ENCODE measurements around the gene GCH1. TPM values are rescaled to one million over a fixed set of nuclear protein-coding genes. Genes with fewer than 3 reads are reported as not detected.
"Not testable (repeated sequence)": the region's sequence is repeated elsewhere in the genome, so short reads cannot be mapped to it uniquely, and the experiment has no call there.

GCH1 gene, protein sequence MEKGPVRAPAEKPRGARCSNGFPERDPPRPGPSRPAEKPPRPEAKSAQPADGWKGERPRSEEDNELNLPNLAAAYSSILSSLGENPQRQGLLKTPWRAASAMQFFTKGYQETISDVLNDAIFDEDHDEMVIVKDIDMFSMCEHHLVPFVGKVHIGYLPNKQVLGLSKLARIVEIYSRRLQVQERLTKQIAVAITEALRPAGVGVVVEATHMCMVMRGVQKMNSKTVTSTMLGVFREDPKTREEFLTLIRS
- polyA plus RNA-seq, result 10 to 100 TPM in 1 of 3 donors, 1 to 10 TPM in 2; 3.6 to 19.6 (median 9.6) TPM

DNA sequence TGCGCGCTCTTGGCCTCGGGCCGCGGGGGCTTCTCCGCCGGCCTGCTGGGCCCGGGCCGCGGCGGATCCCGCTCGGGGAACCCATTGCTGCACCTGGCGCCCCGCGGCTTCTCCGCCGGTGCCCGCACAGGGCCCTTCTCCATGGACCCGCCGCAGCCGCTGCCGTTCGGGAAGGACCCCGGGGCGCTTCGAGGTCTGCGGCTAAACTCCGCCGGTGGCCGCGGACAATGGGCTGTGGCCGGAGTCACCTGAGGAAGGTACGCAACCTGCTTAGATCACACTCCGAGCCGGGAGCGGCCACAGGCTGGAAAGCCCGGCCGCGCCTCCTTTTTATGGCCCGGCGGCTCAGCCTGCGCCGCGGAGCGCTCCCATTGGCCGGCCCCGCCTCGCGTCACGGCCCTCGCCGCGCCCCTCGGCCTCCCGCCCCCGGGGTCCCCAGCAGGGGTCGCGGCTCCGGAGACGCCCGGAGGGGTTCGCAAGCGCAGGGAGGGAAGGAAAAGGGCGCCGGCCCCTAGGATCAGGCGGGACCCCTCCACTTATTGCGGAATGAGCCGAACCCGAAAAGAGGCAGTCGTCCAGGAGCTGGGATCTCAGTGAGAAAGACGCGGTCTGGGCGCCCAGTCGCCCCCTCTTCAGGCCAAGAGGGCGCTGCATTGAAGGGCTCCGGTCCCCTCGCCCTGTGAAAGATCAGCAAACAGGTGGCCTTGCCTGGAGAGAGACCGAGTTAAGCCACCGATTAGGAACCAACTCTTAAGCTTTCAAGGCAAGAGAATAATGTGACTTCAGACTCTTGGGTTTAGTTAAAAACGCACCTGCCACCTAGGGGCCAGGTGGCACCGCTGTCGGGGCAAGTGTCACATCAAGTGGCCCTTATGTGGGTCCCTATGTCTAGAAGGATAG lies at the start of gene GCH1:
GCH1 (minus strand) TSS at position 306 of the 900 bp plus-strand sequence; CDS start at position 143, 163 bp downstream.
- 1% methylated on average over 64 to 83 of the region's 83 CpGs for WGBS, 3 donors
- peak within 1 kb of the TSS; percentile 0 for H3K27ac ChIP-seq (ENCODE audit: low read depth, low read length)

DNA sequence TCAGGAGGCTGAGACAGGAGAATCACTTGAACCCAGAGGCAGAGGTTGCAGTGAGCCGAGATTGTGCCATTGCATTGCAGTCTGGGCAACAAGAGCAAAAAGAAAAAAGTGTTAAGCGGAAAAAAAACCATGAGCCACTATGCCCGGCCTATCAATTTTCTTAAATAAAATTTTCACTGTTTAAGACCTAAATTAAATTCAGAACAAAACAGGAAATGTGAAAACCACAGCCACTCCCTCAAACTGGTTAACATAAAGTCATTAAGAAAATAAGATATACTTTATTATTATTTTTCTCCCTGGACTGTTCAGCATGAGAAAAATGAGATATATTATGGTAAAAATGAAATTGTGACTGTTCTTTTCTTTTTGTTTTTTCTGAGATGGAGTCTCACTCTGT lies 44.6 kb upstream of the GCH1 start:
- H3K27ac ChIP-seq (ENCODE audit: low read depth, low read length), result no peak overlapping the region
- 92 to 98% (median 95%) methylated on average over 3 of the region's 3 CpGs for WGBS, 3 donors

DNA sequence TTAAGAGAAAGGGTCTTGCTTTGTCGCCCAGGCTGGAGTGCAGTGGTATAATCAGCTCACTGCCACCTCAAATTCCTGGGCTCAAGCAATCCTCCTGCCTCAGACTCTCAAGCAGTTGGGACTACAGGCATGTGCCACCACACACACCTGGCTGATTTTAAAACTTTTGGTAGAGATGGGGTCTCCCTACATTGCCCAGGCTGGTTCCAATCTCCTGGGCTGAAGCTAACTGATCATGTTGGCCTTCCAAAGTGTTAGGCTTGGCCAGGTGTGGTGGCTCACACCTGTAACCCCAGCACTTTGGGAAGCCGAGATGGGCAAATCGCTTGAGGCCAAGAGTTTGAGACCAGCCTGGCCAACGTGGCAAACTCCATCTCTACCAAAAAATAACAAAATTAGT lies 43.9 kb upstream of the GCH1 start:
- 97 to 99% (median 98%) methylated on average over 4 of the region's 4 CpGs for WGBS, 3 donors
- H3K27ac ChIP-seq (ENCODE audit: low read depth, low read length), result no peak overlapping the region

DNA sequence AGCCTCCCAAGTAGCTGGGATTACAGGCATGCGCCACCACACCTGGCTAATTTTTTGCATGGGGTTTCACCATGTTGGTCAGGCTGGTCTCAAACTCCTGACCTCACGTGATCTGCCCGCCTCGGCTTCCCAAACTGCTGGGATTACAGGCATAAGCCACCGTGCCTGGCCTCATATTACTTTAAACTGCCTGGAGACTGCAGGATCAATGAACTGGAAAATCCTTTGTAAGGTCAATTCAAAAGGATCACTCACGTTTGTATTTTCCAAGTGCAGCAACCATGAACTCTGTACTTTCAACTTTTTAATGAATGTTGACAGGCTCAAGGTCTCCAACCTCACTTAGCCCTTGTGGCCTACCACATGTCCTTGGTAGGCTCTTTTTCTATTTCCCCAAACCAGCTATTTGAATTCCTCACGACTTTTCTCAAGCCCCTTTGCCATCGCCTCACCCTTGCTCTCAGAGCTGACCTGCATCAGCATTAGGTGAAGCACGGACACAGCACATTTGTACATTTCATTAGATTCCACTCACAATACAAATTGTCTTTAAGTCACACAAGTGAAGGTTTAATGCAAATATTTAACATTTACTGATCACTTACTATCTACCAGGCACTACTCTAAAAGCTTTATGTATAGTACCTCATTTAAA lies 42.2 kb upstream of the GCH1 start:
- H3K27ac ChIP-seq (ENCODE audit: low read depth, low read length), result no peak overlapping the region
- WGBS, 3 donors, result 84 to 97% (median 96%) methylated on average over 9 of the region's 9 CpGs

DNA sequence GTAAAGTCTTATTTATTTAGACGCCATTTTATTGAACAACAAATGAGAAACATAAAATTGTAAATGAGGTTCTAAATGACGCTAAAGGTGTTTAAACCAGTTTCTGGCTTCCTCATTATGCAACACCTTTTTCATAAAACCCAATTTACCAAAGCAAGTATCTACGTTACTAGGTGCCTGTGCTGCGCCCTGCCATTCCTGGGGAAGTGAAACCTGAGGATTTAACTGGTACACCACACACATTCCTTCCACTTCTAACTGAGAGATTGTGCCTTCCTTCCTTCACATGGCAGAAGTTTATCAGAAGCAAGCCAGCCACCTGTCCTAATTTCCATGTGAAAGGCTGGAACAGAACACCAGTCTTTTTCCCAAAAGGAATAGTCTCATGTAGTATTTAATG lies 40.3 kb upstream of the GCH1 start:
- WGBS, 3 donors, result 84 to 93% (median 91%) methylated on average over 4 of the region's 4 CpGs
- no peak overlapping the region for H3K27ac ChIP-seq (ENCODE audit: low read depth, low read length)

DNA sequence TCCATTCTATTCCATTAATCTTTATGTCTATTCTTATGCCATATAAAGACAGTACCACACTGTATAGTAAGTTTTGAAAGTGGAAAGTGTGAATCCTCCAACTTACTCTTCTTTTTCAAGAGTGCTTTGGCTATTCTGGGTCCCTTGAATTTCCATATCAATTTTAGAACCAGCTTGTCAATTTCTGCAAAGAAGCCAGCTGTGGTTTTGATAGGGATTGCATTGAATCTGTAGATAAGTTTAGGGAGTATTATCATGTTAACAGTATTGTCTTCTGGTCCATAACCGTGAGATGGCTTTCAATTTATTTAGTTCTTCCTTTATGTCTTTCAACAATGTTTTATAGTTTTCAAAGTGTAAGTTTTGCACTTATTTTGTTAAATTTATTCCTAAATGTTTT lies 34.2 kb upstream of the GCH1 start:
- 89 to 97% (median 97%) methylated on average over 1 of the region's 1 CpG for WGBS, 3 donors
- H3K27ac ChIP-seq (ENCODE audit: low read depth, low read length), result no peak overlapping the region

DNA sequence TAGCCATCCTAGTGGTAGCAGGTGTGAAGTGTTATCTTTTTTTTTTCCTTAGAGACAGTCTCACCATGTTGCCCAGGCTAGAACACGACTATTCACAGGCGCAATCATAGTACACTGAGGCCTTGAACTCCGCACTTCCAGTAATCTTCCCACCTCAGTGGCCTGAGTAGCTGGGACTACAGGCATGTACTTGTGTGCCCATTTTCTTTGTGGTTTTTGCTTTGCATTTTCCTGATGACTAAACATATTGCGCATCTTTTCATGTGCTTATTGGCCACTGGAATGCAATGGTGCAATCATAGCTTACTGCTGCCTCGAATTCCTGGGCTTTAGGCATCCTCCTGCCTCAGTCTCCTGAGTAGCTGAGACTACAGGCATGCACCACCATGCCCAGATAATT lies 33.3 kb upstream of the GCH1 start:
- WGBS, 3 donors, result 92 to 97% (median 96%) methylated on average over 5 of the region's 5 CpGs
- H3K27ac ChIP-seq (ENCODE audit: low read depth, low read length), result no peak overlapping the region

DNA sequence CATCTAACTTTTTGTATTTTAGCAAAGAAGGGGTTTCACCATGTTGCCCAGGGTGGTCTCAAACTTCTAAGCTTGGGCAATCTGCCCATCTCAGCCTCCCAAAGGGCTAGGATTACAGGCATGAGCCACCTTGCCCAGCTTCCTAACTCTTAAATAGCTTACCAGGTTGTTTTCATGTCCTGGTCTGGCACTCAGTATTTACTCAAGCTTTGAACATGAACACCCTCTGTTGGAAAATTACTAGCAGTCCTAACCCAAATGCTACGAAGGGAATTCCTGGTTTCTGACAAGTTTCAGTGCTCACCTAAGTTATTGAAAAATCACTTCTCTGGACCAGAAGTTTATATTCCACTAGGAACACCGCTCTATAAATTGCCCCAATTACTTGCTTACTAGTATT lies 32.5 kb upstream of the GCH1 start:
- no peak overlapping the region for H3K27ac ChIP-seq (ENCODE audit: low read depth, low read length)
- 49 to 50% (median 50%) methylated on average over 2 of the region's 2 CpGs for WGBS, 3 donors

DNA sequence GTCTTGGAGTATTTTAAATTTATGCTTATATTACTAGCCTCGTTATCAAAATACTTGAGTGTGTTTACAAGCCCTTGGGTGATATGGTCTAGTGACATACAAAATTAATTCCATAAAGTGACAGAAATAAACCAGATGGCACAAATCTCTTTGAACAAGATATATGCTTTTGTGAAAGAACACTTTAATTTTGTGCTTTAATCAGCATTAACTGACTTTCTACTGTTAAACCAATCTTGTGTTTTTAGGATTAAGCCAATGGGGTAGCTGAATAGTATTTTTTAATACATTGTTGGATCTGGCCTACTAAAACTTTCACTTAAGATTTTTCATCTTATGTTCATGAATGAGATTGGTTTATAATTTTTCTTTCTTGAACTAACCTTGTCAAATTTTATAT lies 30.4 kb upstream of the GCH1 start:
- no peak overlapping the region for H3K27ac ChIP-seq (ENCODE audit: low read depth, low read length)
- WGBS, 3 donors, result 71 to 100% (median 86%) methylated on average over 1 of the region's 1 CpG

DNA sequence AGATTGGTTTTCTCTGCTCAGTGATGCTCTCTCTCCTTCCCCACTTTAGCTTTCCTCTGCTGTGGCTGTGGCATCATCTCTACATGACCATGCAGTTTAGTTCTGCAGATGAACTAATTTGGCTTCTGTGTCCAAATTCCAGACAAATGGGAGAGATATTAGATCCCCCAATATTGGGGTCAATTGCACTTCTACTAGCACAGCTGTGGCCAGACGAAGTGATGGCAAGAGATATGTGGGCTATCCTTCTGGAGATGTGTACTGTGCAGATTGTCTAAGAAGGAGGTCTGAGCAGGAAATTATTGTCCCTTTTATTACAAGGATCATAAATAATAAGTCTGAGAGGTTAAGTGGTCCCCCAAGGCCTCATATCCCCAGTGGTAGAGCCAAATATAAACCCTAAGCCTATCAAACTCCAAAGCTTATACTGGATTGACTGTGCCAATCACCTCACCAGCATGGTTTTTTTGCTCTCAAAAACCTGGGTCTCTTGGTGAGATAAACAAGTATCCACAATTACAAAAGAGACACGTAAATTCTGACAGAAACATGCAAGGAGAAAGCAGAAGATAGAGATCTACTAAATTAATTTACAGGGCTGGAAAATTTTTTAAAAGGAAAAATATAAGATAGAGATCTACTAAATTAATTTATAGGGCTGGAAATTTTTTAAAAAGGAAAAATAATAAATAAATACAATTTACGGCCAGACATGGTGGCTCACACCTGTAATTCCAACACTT lies 29.1 kb upstream of the GCH1 start:
- 92 to 97% (median 96%) methylated on average over 3 of the region's 3 CpGs for WGBS, 3 donors
- no peak overlapping the region for H3K27ac ChIP-seq (ENCODE audit: low read depth, low read length)

DNA sequence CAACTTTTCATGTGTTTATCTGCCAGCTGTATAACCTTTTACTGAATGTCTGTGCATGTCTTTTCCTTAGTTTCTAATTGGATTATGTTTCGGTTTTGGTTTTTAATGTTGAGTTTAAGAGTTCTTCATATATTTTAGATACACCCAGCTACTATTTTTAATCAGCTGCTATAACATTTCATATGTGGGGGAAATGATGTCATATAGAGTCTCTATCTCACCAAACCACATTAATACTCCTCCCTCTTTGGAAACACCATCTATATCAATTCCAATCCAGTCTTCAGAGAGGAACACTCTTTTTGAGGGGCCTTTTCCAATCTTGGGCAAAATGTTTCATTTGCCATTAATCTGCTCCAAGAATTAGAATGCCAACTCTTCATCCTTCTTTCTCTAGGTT lies 28.5 kb upstream of the GCH1 start:
- no peak overlapping the region for H3K27ac ChIP-seq (ENCODE audit: low read depth, low read length)
- WGBS, 3 donors, result 93 to 100% (median 97%) methylated on average over 1 of the region's 1 CpG

DNA sequence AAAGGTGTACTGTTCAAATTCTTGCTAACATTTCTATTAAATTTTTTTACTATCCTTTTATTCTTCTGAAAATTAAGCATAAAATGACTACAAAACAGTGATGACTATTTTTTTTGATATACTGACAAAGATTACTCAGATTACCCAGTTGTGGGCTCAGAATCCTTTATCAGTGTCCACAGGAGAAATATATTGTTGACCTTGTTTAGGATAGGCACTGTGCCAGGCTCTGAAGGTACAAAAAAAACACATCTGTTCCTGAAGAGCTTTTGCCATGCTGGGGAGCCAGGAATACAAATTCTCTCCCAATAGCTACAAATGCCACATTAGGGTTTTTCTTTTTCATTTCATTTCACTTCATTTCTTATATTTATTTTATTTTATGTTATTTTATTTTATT lies 26.9 kb upstream of the GCH1 start:
- no peak overlapping the region for H3K27ac ChIP-seq (ENCODE audit: low read depth, low read length)

DNA sequence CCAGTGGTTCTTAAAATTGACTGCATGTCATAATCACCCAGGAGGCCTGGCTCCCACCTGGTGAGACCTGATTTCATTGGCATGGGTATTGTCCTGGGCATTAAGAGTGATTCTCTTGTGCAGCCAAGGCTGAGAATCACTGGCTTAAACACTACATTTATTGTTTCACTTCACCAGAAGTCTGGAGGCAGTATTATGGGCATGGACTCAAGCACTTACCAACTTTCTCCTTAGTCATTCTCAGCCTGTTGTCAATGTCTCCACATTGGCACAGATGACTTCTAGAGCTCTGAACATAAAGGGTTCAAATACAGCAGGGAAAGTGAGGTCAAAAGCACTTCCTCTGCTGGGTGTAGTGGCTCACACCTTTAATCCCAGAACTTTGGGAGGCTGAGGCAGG lies 25.6 kb upstream of the GCH1 start:
- no peak overlapping the region for H3K27ac ChIP-seq (ENCODE audit: low read depth, low read length)

DNA sequence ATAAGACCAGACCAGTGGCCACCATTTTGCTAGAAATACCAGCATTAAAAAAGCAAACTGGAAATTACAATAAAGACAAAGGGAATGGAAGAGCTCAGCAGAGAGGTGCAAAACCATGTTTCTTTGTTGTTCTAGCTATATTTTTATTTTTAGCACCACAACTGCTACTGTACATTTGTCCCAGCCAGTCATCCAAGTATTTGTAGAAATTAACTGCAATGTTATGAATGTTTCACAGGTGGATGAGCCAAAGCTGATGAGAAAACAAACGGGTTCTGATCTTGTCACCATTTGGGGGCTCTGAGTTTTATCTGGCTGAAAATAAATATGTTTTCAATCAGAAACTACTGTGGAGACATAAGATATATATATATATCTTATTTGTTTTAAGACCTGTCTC lies 24.9 kb upstream of the GCH1 start:
- H3K27ac ChIP-seq (ENCODE audit: low read depth, low read length), result no peak overlapping the region
- 81 to 95% (median 91%) methylated on average over 1 of the region's 1 CpG for WGBS, 3 donors

DNA sequence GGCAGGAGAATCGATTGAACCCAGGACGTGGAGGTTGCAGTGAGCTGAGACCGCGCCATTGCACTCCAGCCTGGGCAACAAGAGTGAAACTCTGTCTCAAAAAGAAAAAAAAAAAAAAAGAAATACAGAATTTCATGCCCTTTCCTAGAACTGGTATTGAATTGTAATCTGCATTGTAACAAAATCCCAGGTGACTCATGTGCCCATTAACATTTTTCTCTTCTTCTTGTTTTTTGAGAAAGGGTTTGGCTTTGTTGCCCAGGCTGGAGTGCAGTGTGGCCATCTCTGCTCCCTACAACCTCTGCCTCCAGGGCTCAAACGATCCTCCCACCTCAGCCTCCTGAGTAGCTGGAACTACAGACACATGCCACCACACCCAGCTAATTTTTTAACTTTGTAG lies 23.9 kb upstream of the GCH1 start:
- WGBS, 3 donors, result 91 to 95% (median 93%) methylated on average over 5 of the region's 5 CpGs
- H3K27ac ChIP-seq (ENCODE audit: low read depth, low read length), result not testable (repeated sequence)

DNA sequence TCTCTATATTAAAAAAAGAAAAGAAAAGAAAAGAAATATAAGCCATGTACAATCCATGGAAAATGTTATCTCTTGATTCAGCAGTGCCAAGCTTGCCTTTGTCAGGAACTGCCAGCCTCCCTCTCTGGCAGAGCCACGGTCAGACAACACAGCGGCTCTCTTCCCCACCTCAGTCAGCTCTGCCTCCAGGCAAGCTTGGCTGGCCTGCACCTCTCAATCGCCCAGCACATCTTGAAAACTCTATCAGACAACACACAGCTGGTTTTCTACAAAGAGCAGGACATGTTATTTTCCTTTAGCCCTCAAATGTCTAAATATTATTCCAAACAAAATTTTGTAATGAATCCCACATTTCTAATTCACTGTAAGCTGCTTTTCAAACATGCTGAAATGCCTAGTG lies 20.0 kb upstream of the GCH1 start:
- WGBS, 3 donors, result 68 to 82% (median 77%) methylated on average over 3 of the region's 3 CpGs
- no peak overlapping the region for H3K27ac ChIP-seq (ENCODE audit: low read depth, low read length)

DNA sequence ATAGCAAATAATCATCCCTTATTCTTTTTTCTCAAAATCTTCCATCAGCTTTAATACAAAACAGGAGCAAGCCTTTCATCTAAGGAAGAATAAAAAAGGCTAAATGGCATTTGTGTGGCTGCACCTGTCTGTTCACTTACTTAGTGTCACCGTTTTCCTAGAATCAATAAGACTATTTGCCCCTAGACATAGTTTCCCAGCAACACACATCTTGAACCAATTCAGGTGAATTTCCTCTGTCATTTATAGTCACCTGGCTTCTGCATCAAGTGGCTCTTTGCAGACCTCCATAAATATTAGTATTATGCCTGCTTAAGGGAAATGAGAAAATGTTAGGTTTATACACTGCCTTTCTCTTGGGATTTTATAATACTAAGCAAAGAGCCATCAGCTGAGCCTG lies 17.4 kb upstream of the GCH1 start:
- H3K27ac ChIP-seq (ENCODE audit: low read depth, low read length), result no peak overlapping the region
- 43 to 85% (median 82%) methylated on average over 1 of the region's 1 CpG for WGBS, 3 donors

DNA sequence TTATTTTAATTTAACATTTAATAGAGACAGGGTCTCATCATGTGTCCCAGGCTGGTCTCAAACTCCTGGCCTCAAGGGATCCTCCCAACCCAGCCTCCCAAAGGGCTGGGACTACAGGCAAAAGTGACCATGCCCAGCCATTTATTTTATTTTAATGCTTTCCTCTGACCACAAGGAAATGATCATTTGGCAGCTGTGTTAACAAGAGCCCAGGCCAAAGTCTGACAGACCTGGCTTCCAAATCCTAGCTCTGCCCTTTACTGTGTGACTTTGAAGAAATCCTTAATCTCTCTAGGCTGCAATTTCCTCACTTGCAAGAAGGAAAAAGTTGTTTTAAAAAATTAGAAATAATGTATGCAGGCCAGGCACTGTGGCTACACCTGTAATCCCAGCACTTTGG lies 16.7 kb upstream of the GCH1 start:
- no peak overlapping the region for H3K27ac ChIP-seq (ENCODE audit: low read depth, low read length)

DNA sequence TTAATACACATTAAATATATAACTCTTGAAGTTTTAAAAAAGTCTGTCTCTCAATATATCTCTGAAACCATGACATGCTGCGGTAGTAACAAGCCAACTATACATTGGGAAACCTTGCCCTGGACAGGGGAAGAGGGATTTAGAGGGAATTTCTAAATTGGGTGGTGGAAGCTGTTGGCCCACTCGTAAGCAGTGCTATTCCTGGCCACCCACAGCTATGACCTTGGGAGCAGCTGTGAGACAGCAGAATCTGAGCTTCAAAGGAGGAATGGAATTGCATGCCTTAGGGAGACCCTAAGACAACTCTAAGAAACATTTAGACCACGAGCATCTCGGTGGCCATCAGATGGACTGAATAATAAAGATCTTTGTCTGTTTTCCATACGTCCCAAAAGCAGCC lies 15.8 kb upstream of the GCH1 start:
- H3K27ac ChIP-seq (ENCODE audit: low read depth, low read length), result no peak overlapping the region
- WGBS, 3 donors, result 63 to 81% (median 71%) methylated on average over 5 of the region's 5 CpGs
